Right hindlimb (tissue), 1 donor: ENCODE data around the gene COL4A1.

ENCODE experiments used
- DNase-seq: peaks from one replicate; pipeline ENCODE4 v3.0.0-alpha.2; 2018

COL4A1 gene

DNA sequence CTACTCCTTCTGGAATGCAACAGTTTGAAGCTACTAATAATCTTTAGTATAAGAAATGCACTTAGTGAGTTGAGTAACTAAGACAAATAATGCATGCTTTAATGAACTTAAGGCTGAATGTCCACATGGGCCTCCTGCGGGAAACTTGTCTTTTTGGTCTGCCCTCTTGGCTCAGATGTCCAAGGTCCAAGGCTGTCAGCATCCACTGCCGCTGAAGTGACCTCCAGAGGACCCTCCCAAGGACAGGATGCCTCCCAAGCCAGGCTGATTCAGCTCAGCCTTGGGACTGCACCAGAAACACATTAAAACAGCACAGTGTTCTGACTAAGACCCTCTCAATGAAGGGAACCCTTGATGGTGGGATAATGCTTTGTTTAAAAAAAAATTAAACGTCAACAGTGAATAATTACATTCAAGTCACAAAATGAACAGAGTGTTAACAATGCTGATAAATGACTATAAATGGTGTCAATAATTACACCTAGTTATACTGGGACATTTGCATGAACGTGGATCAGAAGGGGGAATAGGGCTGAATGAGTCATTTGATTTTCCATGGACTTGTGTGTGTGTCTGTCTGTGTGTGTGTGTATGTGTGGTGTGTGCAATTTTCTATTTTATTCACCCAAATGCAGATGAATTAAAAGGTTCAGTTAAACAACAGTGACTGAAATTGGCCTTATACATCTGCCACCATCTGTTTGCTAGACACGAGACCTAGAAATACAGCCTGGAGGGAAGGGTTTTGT lies 150.5 kb downstream of the COL4A1 start:
- DNase-seq: peak; percentile 39

DNA sequence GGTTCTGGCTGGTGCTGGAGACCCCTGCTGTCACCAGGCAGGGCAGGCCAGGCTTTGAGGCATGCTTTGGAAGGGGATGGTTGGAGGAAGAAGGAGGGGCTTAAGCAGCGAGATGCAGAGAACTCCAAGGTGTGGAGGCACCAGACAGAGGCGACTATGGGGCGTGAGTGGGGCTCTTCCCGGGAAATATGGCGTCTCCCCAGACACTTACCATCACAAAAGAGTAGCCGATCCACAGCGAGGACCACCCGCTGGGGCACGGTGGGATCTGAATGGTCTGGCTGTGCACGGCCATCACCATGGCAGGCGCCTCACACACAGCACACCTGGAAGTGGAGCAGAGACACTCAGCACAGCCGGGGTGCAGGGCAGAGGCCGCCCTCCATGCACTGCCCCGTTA lies 151.9 kb downstream of the COL4A1 start:
- DNase-seq: no peak

DNA sequence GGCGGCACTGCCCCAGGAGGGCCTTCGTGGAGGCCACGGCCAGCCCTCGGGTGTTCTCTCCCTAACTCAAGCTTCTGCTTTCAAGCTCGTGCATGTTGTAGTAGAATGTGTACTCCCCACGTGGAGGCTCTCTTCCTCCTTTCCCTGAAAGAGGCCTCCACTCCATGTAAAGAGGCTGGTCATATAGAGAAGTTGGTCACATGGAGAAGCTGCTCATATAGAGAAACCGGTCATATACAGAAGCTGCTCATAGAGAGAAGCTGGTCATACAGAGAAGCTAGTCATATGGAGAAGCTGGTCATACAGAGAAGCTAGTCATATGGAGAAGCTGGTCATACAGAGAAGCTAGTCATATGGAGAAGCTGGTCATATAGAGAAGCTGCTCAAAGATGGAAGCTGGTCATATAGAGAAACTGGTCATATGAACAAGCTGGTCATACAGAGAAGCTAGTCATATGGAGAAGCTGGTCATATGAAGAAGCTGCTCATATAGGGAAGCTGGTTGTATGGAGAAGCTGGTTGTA lies 152.5 kb downstream of the COL4A1 start:
- DNase-seq: no peak

DNA sequence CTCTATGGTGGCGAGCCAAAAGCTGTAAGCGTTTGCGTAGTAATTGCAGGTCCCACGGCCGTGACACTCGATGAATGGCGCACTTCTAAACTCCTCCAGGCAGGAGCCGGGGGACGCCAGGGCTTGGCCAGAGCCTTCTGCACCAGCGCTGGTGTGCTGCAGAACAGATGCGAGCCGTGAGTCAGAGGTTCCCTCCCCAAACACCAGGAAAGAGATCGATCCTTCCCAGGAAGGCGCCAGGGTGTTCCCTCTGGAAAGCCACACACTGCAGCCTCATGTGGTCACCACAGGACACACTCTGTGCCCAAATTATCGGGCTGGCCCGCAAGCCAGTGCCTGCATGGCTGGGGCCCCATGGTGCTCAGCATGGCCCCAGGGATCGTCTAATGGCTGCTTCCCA lies 154.6 kb downstream of the COL4A1 start:
- DNase-seq: no peak

DNA sequence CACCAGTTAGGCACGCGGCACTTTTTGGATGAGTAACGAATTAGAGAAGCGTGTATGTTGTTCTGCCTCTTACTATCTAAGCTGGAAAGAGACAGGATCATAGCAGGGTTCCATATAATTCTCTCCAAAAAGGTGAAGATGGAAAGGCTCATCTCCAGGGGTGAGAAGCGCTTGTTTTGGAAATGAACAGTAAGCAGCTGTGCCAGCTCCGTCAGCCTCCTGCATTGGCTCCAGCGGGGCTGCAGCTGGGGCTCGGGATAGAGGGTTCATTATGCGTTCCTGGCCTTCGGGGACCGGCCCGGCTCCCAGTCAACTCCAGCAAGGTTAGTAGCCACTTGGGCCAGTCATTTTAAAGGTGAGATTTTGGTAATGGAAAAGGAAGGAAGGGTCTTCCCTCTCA lies 155.5 kb downstream of the COL4A1 start:
- no peak for DNase-seq

DNA sequence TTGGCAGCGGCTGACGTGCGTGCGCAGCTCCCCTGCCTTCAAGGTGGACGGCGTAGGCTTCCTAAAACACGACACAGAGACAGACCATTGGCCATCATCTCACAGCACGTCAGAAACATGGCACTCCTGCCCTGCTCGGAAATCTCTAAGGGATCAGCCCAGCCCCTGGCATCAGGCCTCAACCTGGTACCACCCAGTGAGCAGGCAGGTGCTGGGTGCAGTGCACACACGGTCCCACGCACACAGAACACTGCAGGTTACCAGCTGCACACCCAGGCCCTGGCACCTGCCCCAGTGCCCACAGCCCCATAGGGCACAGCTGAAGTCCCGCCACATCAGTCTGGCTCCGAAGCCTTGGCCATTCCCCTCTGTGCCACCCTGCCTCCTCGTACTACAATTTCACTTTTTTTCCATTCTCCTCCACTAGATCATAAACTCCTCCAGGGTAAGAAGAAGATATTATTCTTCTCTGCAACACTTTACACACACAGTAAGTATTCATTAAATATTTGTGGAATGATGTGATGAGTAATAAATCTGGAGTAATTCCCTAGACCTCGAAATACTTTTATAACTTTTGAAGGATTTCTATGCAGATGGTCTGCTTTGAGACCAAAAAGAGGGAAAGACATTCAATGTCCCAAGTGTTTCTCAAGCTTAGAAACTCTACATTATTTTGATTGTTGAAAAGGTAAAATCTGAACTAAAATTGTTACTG lies 156.4 kb downstream of the COL4A1 start:
- DNase-seq: no peak

DNA sequence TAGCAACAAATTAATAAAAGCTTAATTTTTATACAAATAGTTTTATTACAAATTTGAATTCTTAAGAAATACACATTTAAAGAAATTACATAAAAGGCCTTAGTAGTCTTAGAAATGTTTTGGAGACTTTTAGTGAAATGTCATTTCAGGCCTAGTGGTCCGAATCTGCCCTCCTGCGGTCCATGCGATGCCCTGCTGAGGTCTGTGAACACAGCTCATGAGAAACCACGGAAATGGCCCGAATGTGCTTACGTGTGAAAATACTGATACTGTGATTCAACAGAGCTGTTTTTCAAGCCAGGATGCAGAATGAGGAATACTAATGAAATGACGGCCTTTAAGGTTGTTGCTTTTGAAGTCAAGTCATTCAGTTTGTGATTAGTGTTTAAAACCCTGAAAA lies 157.9 kb downstream of the COL4A1 start:
- DNase-seq: no peak

DNA sequence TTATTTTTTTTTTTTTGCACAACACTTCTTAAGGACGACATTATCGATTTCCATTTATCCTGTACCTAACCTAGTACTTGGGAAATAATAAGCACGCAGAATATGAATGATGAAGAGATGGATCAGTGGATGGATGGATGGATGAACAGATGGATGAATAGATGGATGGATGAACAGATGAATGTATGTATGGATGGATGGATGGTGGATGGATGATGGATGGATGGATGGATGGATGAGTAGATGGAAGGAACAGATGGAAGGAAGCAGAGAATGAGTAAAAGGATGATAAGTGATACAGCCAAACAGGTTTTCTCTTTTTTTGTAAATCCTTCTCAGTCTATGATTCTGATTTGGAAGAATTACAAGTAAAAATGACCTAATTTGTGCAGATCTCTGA lies 166.9 kb downstream of the COL4A1 start:
- DNase-seq: no peak

DNA sequence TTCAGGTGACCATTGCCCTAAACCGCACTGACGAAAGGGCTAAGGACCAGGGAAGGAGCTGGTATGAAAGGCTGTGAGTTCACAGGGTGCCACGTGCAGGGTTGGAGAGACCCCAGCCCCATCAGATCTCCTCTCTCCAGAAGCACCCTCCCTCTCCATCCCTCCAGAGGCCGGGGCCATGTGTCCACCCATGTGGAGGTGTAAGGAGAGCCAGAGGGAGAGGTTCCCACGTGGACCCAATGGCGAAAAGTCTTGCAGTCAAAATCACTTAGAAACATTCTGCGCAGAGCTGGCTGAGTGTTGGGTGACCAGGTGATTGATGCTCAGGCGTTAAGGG lies 168.3 kb downstream of the COL4A1 start:
- no peak for DNase-seq

DNA sequence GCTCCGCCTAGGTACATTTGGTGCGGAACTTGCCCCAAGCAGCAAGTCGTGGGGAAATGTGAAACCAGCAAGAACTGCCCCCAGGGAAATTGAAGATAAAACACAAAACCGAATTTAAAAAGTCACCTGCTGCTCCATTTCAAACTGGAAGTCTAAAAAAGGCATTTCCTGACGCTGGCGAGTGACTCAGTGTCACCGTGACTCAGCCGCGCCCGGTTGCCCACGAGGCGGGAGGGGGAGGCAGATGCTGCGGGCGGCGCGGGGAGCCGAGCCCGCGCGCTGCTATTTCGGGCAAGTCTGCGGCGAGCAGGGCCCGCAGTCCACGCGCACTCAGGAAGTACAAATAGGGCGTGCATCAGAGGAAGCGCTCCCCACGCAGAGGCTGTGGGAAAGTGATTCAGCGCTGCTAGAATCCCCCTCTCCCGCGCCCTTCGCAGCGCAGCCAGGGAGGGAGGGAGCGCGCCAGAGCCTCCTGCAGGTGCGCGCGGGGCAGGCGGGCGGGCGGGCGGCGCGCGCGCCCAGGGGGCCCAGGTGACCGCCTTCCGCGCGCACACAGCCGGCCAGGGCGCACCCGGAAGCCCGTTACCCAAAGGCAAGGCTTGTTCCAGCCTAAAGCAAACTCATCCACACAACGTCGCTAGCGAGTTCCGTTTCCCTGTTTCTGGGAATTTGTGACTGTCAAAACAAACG lies 168.8 kb downstream of the COL4A1 start:
- DNase-seq: peak; percentile 61

DNA sequence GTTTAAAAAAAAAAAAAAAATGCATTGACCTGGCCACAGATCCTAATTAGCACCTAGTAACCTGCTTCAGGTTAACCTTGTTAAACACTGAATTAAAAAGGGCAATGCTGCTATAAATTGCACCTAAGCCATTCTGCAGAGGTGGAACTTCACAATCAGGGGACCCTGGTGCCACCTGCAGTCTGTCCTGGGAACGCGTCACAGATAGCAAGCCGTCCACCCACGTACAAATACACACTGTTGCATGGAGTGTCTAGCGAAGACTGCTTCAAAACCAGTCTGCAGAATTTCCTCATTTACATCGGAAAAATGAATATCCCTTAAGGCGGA lies 169.3 kb downstream of the COL4A1 start:
- peak; percentile 56 for DNase-seq

DNA sequence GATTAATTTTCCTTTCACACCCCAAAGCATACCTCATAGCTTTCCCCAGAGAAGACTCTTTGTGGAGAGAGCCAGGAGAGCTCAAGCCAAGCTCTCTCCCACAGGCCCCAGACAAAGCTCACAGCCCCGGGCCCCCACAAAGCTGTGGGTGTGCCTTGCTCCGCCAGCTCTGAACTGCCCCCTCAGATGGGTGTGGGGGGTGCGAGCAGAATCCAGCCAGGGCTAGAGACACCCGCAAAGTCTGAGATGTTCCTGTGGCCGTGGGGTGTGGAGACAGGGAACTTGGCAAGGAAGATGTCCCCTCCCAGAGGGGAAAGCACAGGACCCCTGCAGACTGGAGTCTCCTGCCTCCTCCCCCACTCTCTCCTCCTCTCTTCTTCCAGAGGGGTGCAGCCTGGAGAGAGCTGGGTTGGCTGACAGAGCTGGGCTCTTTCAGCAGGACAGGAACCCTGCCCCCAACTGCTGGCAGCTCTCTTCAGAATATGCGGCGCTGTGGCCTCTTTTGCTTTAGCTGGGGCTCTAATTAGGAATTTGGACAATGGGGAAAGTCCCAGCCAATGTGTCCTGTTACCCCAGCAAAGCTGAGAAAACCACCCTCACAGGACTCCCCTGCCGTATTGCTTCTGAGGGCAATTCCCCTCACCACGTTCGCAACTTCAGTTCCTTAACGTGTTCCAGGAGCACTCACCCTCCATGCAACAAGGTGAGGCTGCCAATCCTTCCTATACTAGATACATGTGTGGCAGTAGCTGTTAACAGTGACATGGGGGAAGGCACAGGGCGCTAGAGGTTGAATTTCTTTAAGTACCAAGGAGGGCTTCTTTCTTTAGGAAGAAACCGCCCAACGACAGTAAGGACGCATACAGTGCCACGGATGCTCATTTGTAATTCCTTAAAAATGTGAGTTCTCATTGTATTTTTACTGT lies 170.0 kb downstream of the COL4A1 start:
- no peak for DNase-seq

DNA sequence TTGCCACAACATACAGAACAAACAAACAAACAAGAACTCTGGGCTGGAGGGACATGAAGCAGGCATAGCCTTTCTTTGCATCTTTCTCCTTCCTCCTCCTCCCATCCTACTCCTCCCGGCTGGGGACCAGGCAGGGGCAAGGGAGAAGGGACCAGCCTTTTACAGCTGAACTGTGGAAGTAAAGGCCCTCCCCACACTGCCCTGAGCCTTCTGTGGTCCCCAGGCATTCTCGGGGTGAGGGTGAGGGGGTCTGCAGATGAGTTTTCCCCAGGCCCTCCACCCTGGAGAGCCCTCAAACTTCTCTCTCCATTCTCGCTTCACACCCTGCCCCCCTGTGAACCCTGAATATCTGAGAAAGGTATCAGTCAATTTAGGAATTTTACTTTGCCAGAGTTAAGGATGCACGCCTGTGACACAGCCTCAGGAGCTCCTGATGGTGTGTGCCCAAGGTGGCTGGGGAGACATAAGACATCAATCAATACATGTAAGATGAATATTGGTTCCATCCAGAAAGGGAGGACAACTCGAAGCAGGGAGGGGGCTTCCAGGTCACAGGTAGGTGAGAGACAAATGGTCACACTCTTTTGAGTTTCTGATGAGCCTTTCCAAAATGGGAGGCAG lies 170.9 kb downstream of the COL4A1 start:
- no peak for DNase-seq

DNA sequence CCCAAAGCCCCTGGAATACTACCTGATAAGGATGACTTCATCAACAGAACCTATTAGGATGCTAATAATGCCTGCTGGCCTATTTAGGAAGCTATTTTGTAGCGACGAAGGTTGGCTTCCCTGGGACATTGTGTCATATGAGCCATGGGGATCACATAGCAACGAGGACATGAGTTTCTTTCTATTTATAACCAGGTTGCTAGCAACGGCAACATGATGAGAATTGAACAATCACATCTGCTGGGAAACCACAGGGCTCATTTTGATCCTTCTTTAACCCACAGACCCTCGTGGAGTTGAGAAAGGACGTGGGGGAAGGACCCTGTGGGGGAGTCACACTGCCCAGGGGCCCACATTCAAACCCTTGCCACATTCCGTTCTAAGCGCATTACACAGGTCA lies 172.2 kb downstream of the COL4A1 start:
- peak; percentile 36 for DNase-seq

DNA sequence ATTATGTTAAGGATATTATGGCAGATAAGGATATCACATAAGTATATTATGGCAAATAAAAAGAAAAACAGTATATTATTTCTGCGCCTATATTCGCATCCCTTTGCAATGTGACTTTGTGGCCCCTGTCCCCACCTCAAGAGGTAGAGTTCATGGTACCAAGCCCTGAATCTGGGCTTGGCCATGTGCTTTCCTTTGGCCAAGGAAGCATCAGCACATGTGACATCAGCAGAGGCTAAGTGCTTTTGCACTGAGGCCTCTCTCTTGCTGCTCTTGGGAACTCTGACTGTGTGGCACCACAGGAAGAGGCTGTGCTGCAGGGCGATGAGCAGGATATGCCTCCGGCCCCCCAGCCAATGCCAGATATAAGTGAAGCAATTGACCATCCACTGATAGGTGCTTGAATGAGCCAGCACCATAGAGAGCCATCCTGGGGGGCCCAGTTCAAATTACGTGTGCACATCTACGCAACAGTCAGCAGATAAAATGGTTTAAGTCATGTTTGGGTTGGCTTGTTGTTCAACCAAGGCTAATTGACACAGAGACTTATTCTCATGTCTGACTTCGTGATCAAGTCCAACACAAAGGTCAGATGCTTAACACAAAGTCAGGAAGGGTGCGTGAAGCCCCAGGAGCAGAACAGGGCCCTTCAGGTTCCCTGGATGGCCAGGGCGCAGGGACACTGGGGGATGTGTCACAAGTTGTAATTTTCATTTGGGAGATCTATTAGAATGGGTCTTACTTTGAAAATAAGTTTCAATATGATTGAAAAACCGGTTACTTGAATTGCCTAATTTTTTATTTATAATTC lies 173.3 kb downstream of the COL4A1 start:
- no peak for DNase-seq

DNA sequence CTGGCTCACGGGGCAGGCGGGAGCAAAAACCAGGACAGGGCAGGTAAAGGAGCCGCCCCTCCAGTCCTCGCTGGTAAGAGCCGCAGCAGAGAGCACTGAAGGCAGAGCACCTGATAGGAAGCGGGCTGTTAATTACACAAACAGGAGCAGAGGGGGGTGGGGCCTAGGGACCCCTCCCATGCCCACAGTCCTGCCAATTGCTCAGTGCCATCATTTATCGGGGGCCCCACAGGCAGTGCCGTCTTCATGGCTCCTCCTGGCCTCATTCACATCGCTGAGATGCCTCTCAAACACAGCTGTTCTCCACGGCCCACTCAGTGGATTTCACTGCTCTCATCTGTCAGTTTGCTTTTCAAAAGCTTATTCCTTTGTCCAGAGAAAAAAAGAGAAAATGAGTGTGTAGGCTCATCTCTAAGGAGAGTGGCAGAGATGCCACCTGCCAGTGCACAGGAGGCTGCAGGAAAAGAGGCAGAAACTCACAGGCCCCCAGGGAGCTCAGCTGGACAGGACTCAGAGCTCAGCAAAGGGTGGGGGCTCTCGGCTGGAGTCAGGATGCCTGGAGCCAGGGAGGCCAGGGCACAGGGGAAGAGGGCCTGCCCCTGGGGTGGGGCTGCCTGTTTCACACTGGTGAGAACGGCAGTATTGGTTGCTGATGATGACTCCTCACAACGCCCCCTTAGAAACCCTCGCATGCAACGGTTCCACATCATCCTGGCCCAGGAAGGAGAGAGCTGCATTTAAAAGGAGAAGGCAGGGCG lies 174.6 kb downstream of the COL4A1 start:
- DNase-seq: peak; percentile 57

DNA sequence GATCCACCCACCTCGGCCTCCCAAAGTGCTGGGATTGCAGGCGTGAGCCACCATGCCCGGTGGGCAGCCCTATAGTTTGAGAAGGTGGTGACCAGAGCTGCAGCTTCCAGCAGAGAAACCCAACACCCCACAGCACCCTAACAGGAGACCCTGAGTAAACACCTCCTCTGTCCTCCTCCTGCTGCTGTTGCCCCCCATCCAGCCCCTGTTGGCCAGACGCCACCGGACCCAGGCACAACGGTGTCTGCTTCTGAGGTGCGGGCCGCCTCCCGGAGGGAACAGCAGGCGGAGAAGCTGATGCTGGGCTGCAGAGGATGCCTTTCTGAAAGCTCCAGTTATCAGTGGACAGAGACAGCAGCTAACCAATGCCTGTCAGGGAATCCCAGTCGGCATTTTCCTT lies 175.5 kb downstream of the COL4A1 start:
- DNase-seq: no peak

DNA sequence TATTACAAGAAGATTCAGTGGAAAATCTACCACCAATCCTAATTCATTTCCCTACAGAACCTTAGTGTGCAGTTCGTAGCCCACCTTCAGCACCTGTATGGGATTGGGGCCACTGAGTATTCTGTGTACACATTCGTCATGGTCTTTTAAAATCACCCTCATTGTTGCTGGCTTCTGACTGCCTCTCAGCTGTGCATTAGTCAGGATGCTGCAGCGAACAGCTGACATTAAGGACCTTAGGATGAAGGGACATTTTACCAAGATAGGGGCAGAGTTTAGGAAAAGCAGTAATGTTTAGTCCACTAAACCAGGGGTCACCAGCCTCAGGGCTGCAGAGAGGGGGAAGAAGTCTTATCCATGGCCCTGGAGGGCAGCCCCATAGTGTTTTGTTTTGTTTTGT lies 176.5 kb downstream of the COL4A1 start:
- no peak for DNase-seq

DNA sequence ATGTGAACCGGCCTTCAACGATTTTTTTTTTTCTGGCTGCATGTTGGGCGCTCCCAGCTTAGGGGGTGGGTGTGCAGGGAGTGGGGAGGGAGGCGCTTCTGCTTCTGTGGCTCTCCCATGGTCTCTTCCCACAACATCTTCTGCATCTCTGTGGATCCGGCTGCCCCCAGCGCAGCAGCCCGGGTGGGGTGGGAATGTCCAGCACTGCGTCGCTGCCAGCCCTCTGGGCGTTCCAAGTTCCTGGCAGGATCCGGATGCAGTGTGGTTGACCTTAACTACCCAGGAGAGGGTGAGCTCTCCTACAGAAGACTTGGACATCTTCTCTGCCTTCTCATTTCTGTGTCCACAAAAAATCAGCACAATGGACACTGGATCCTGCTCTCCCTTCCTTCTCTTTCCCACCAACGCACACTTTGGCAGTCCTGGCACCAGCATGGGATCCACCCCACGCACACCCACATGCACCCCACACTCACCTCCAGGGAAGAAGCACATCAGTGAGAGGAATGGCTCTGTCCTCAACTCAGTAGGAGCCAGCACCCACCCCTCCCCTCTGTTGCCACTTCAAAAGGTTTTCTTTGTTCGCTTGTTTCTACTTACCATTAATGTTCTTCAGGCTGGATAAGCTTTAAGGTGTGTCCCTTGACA lies 177.3 kb downstream of the COL4A1 start:
- no peak for DNase-seq

DNA sequence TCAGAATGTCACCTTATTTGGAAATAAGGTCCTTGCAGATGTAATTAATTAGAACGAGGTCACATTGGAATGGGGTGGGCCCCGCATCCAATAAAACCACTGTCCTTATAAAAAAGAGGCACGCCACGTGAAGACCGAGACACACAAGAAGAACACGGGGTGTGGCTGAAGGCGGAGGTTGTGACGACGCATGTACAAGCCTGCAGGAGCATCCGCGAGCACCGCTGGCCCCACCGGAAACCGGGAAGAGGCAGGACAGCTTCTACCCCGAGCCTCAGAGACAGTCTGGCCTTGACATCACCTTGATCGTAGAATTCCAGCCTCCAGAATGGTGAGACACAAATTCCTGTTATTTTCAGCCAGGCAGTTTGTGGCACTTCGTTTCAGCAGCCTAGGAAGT lies 177.9 kb downstream of the COL4A1 start:
- no peak for DNase-seq
